ENCODE measurements around the gene CFAP46.

The CFAP46 gene

GRCh38 chr10:132974249-132974796, 32.0 kb upstream of the CFAP46 start:
- Histone ChIP-seq H2BK5ac (ENCODE audit: low read depth, low read length, poor library complexity, severe bottlenecking) (no peak overlapping the region), H3K9ac (ENCODE audit: low read length) (no peak overlapping the region), H3K79me1 (replicated peaks; ENCODE audit: low read length, poor library complexity, severe bottlenecking) (no peaks in the 10 kb centered on the region), H2BK120ac (ENCODE audit: low read depth, low read length) (no peak overlapping the region), H3K18ac (ENCODE audit: low read depth in 1 of 2, low read length in 2 of 2) (no peak overlapping the region), H3K4ac (ENCODE audit: low read depth in 1 of 2, low read length in 2 of 2) (no peak overlapping the region), H2AK5ac (ENCODE audit: low read length, severe bottlenecking) (no peak overlapping the region), H2BK12ac (ENCODE audit: low read length in 2 of 2) (no peak overlapping the region), H3K9me3 (ENCODE audit: control insufficient read depth, low read length) (peaks cover 4% of the 10 kb centered on the region), H3K36me3 (ENCODE audit: control insufficient read depth in 1 of 2, insufficient read depth in 2 of 2, low read depth in 1 of 2, low read length in 2 of 2) (no peaks in the 10 kb centered on the region), H2AFZ (ENCODE audit: low read depth, low read length) (no peak overlapping the region), H3K23ac (ENCODE audit: low read length in 2 of 2) (no peak overlapping the region), H3K27me3 (ENCODE audit: control insufficient read depth in 1 of 2, insufficient read depth in 1 of 2, low read length in 2 of 2) (peaks cover 27 to 94% of the 10 kb centered on the region in 2 experiments), H4K91ac (ENCODE audit: low read length) (no peak overlapping the region), H3K27ac (ENCODE audit: low read length, poor library complexity, severe bottlenecking) (no peak overlapping the region), H3K4me1 (ENCODE audit: control insufficient read depth, insufficient read depth, low read depth, low read length) (no peaks in the 10 kb centered on the region), H3K4me2 (ENCODE audit: low read length, poor library complexity, severe bottlenecking) (no peak overlapping the region), H4K8ac (ENCODE audit: low read length) (no peak overlapping the region), H2BK15ac (ENCODE audit: low read depth, poor library complexity, severe bottlenecking) (no peak overlapping the region), H3K4me3 (ENCODE audit: insufficient read depth in 1 of 2, low read depth in 1 of 2, low read length in 2 of 2) (peak overlapping the region in 1 of 2 experiments; percentile 10), H3K14ac (ENCODE audit: low read length in 2 of 2) (no peak overlapping the region)
- DNase-seq = no peak
- 90% methylated on average over 29 of the region's 29 CpGs for WGBS

- Histone ChIP-seq H4K91ac (ENCODE audit: low read length) (no peak overlapping the region), H3K9ac (ENCODE audit: low read length) (no peak overlapping the region), H3K4me2 (ENCODE audit: low read length, poor library complexity, severe bottlenecking) (no peak overlapping the region), H2BK12ac (ENCODE audit: low read length in 2 of 2) (no peak overlapping the region), H4K8ac (ENCODE audit: low read length) (no peak overlapping the region), H3K4me1 (ENCODE audit: control insufficient read depth, insufficient read depth, low read depth, low read length) (no peaks in the 10 kb centered on the region), H2AFZ (ENCODE audit: low read depth, low read length) (no peak overlapping the region), H3K27me3 (ENCODE audit: control insufficient read depth in 1 of 2, insufficient read depth in 1 of 2, low read length in 2 of 2) (peaks cover 24 to 94% of the 10 kb centered on the region in 2 experiments), H3K36me3 (ENCODE audit: control insufficient read depth in 1 of 2, insufficient read depth in 2 of 2, low read depth in 1 of 2, low read length in 2 of 2) (no peaks in the 10 kb centered on the region), H2BK5ac (ENCODE audit: low read depth, low read length, poor library complexity, severe bottlenecking) (no peak overlapping the region), H3K27ac (ENCODE audit: low read length, poor library complexity, severe bottlenecking) (no peak overlapping the region), H3K9me3 (ENCODE audit: control insufficient read depth, low read length) (peaks cover 7% of the 10 kb centered on the region), H3K4ac (ENCODE audit: low read depth in 1 of 2, low read length in 2 of 2) (no peak overlapping the region), H2BK120ac (ENCODE audit: low read depth, low read length) (no peak overlapping the region), H3K14ac (ENCODE audit: low read length in 2 of 2) (no peak overlapping the region), H3K79me1 (replicated peaks; ENCODE audit: low read length, poor library complexity, severe bottlenecking) (no peaks in the 10 kb centered on the region), H2BK15ac (ENCODE audit: low read depth, poor library complexity, severe bottlenecking) (no peak overlapping the region), H2AK5ac (ENCODE audit: low read length, severe bottlenecking) (no peak overlapping the region), H3K23ac (ENCODE audit: low read length in 2 of 2) (no peak overlapping the region), H3K4me3 (ENCODE audit: insufficient read depth in 1 of 2, low read depth in 1 of 2, low read length in 2 of 2) (no peak overlapping the region), H3K18ac (ENCODE audit: low read depth in 1 of 2, low read length in 2 of 2) (no peak overlapping the region)
- DNase-seq = no peak
- 75% methylated on average over 8 of the region's 8 CpGs for WGBS
Observed at GRCh38 chr10:132973903-132974241, 31.5 kb upstream of the CFAP46 start.

GRCh38 chr10:132972986-132973902, 30.9 kb upstream of the CFAP46 start:
- Histone ChIP-seq H3K79me1 (replicated peaks; ENCODE audit: low read length, poor library complexity, severe bottlenecking) (no peaks in the 10 kb centered on the region), H3K4ac (ENCODE audit: low read depth in 1 of 2, low read length in 2 of 2) (no peak overlapping the region), H3K4me3 (ENCODE audit: insufficient read depth in 1 of 2, low read depth in 1 of 2, low read length in 2 of 2) (no peak overlapping the region), H3K23ac (ENCODE audit: low read length in 2 of 2) (no peak overlapping the region), H4K8ac (ENCODE audit: low read length) (no peak overlapping the region), H3K18ac (ENCODE audit: low read depth in 1 of 2, low read length in 2 of 2) (no peak overlapping the region), H3K9ac (ENCODE audit: low read length) (no peak overlapping the region), H2BK120ac (ENCODE audit: low read depth, low read length) (no peak overlapping the region), H4K91ac (ENCODE audit: low read length) (no peak overlapping the region), H2BK12ac (ENCODE audit: low read length in 2 of 2) (no peak overlapping the region), H3K9me3 (ENCODE audit: control insufficient read depth, low read length) (peaks cover 7% of the 10 kb centered on the region), H3K4me2 (ENCODE audit: low read length, poor library complexity, severe bottlenecking) (no peak overlapping the region), H3K36me3 (ENCODE audit: control insufficient read depth in 1 of 2, insufficient read depth in 2 of 2, low read depth in 1 of 2, low read length in 2 of 2) (no peaks in the 10 kb centered on the region), H2AFZ (ENCODE audit: low read depth, low read length) (no peak overlapping the region), H3K4me1 (ENCODE audit: control insufficient read depth, insufficient read depth, low read depth, low read length) (no peaks in the 10 kb centered on the region), H2BK15ac (ENCODE audit: low read depth, poor library complexity, severe bottlenecking) (no peak overlapping the region), H2AK5ac (ENCODE audit: low read length, severe bottlenecking) (no peak overlapping the region), H3K14ac (ENCODE audit: low read length in 2 of 2) (no peak overlapping the region), H2BK5ac (ENCODE audit: low read depth, low read length, poor library complexity, severe bottlenecking) (no peak overlapping the region), H3K27ac (ENCODE audit: low read length, poor library complexity, severe bottlenecking) (no peak overlapping the region), H3K27me3 (ENCODE audit: control insufficient read depth in 1 of 2, insufficient read depth in 1 of 2, low read length in 2 of 2) (peaks cover 21 to 95% of the 10 kb centered on the region in 2 experiments)
- no peak for DNase-seq
- WGBS = 90% methylated on average over 28 of the region's 28 CpGs

- no peak overlapping the region for H3K4me3 ChIP-seq (ENCODE audit: insufficient read depth in 1 of 2, low read depth in 1 of 2, low read length in 2 of 2)
- H2BK12ac ChIP-seq (ENCODE audit: low read length in 2 of 2) = no peak overlapping the region
- 59% methylated on average over 26 of the region's 26 CpGs for WGBS
- no peak overlapping the region for H3K23ac ChIP-seq (ENCODE audit: low read length in 2 of 2)
- H3K27me3 ChIP-seq (ENCODE audit: control insufficient read depth in 1 of 2, insufficient read depth in 1 of 2, low read length in 2 of 2) = peaks cover 21 to 96% of the 10 kb centered on the region in 2 experiments
- no peak overlapping the region for H3K27ac ChIP-seq (ENCODE audit: low read length, poor library complexity, severe bottlenecking)
- no peak for DNase-seq
- no peak overlapping the region for H3K18ac ChIP-seq (ENCODE audit: low read depth in 1 of 2, low read length in 2 of 2)
- no peak overlapping the region for H2BK5ac ChIP-seq (ENCODE audit: low read depth, low read length, poor library complexity, severe bottlenecking)
- H3K4ac ChIP-seq (ENCODE audit: low read depth in 1 of 2, low read length in 2 of 2) = no peak overlapping the region
- H3K9ac ChIP-seq (ENCODE audit: low read length) = no peak overlapping the region
- no peak overlapping the region for H2BK15ac ChIP-seq (ENCODE audit: low read depth, poor library complexity, severe bottlenecking)
- H2AFZ ChIP-seq (ENCODE audit: low read depth, low read length) = no peak overlapping the region
- no peaks in the 10 kb centered on the region for H3K4me1 ChIP-seq (ENCODE audit: control insufficient read depth, insufficient read depth, low read depth, low read length)
- no peak overlapping the region for H3K14ac ChIP-seq (ENCODE audit: low read length in 2 of 2)
- H4K8ac ChIP-seq (ENCODE audit: low read length) = no peak overlapping the region
- no peak overlapping the region for H4K91ac ChIP-seq (ENCODE audit: low read length)
- no peaks in the 10 kb centered on the region for H3K79me1 ChIP-seq (replicated peaks; ENCODE audit: low read length, poor library complexity, severe bottlenecking)
- H3K36me3 ChIP-seq (ENCODE audit: control insufficient read depth in 1 of 2, insufficient read depth in 2 of 2, low read depth in 1 of 2, low read length in 2 of 2) = no peaks in the 10 kb centered on the region
- H3K9me3 ChIP-seq (ENCODE audit: control insufficient read depth, low read length) = peaks cover 7% of the 10 kb centered on the region
- no peak overlapping the region for H2AK5ac ChIP-seq (ENCODE audit: low read length, severe bottlenecking)
- H2BK120ac ChIP-seq (ENCODE audit: low read depth, low read length) = no peak overlapping the region
- no peak overlapping the region for H3K4me2 ChIP-seq (ENCODE audit: low read length, poor library complexity, severe bottlenecking)
Observed at GRCh38 chr10:132972149-132972985, 30.0 kb upstream of the CFAP46 start.

All from mesenchymal stem cell (in vitro differentiated cells and primary cell).